Keratinocyte (primary cell): ENCODE data around the gene ZNF385A. TPM values are rescaled to one million over a fixed set of nuclear protein-coding genes. Genes with fewer than 3 reads are reported as not detected.

Experiments
- DNase-seq: peaks from one replicate; pipeline ENCODE4 v3.0.0-alpha.2; 2011; ENCODE audit warnings: low read depth, missing footprints, low spot score
- FAIRE-seq: peaks from 2 replicates; lab custom pipeline; 2011; peaks lifted over from hg19 to GRCh38; lab: Jason Lieb, UNC
- H2AFZ ChIP-seq: 2 replicates; pipeline ENCODE4 v1.6.0; 2012; ENCODE audit warnings: low read length, control low read depth, inconsistent platforms; ENCODE audit not compliant: control insufficient read depth
- H3K27ac ChIP-seq: 2 replicates; pipeline ENCODE4 v1.5.1; 2011; ENCODE audit warnings: low read length; ENCODE audit not compliant: control insufficient read depth, insufficient read depth
- H3K27me3 ChIP-seq: 3 replicates; pipeline ENCODE4 v1.6.0; 2011; ENCODE audit warnings: low read length; ENCODE audit not compliant: control insufficient read depth, insufficient read depth; ENCODE audit errors: extremely low read depth
- H3K36me3 ChIP-seq, 2 experiments: 2 replicates in 1 of 2; 3 replicates in 1 of 2; pipeline ENCODE4 v1.5.1; 2011; ENCODE audit warnings: low read length in 2 of 2, mild to moderate bottlenecking in 1 of 2; ENCODE audit not compliant: control insufficient read depth in 2 of 2, insufficient read depth in 2 of 2; ENCODE audit errors: extremely low read depth in 1 of 2
- H3K4me1 ChIP-seq: 3 replicates; pipeline ENCODE4 v1.5.1; 2011; ENCODE audit warnings: low read length; ENCODE audit not compliant: control insufficient read depth, insufficient read depth; ENCODE audit errors: extremely low read depth
- H3K4me2 ChIP-seq: 3 replicates; pipeline ENCODE4 v1.6.0; 2011; ENCODE audit warnings: low read depth, low read length; ENCODE audit not compliant: control insufficient read depth, insufficient read depth; ENCODE audit errors: extremely low read depth
- H3K4me3 ChIP-seq, 3 experiments: fragments of 200-600 bp in 1 of 3; sonication (generic) in 1 of 3; 2 replicates in 2 of 3; 3 replicates in 1 of 3; pipeline ENCODE4 v1.5.1; 2011 to 2016; ENCODE audit warnings: low read length in 3 of 3, mild to moderate bottlenecking in 3 of 3, control low read depth in 2 of 3, inconsistent platforms in 1 of 3, low read depth in 1 of 3, mixed read lengths in 1 of 3, mixed run types in 1 of 3, moderate library complexity in 1 of 3; ENCODE audit not compliant: control insufficient read depth in 2 of 3, insufficient read depth in 2 of 3; ENCODE audit errors: extremely low read depth in 1 of 3
- H3K79me2 ChIP-seq: 2 replicates; pipeline ENCODE4 v1.6.0; 2012; ENCODE audit warnings: low read length; ENCODE audit not compliant: control insufficient read depth, insufficient read depth
- H3K9ac ChIP-seq: 3 replicates; pipeline ENCODE4 v1.6.0; 2011; ENCODE audit warnings: low read length; ENCODE audit not compliant: control insufficient read depth, insufficient read depth; ENCODE audit errors: extremely low read depth
- H3K9me1 ChIP-seq: 3 replicates; pipeline ENCODE4 v1.6.0; 2011; ENCODE audit warnings: low read length; ENCODE audit not compliant: control insufficient read depth, insufficient read depth; ENCODE audit errors: extremely low read depth
- H3K9me3 ChIP-seq: 2 replicates; pipeline ENCODE4 v1.5.1; 2012; ENCODE audit warnings: low read depth, low read length; ENCODE audit not compliant: control insufficient read depth
- H4K20me1 ChIP-seq: 3 replicates; pipeline ENCODE4 v1.6.0; 2011; ENCODE audit warnings: low read length; ENCODE audit not compliant: control insufficient read depth, insufficient read depth; ENCODE audit errors: extremely low read depth
- EZH2 ChIP-seq: IDR thresholded peaks from one replicate; pipeline ENCODE4 v1.6.1; 2012; ENCODE audit warnings: inconsistent platforms, mild to moderate bottlenecking, low read length, moderate library complexity
- dilution Hi-C: fragments of 300-500 bp; cut with MboI; formaldehyde crosslinking; loops from one replicate; pipeline ENCODE4 v1.7.0; 2020; ENCODE audit warnings: low sequenced_read_pairs; ENCODE audit not compliant: extremely low pct_ligation_motif_present
- polyA plus RNA-seq, 5 experiments: library from polyadenylated mRNA; depleted of rRNA in 3 of 5; stranded (reverse) in 3 of 5; stranded (forward) in 1 of 5; unstranded in 1 of 5; fragments of >200 nt; gene quantifications; 1 replicate in 1 of 5; 2 replicates in 3 of 5; 3 replicates in 1 of 5; pipeline versions ENCODE4 v1.2.1 to v1.2.3, GENCODE V29; 2011 to 2012; ENCODE audit warnings: missing spikeins in 2 of 5, low read depth in 1 of 5, low replicate concordance in 1 of 5
- TF ChIP-seq, protein P1 (sequence below), 3 experiments: IDR thresholded peaks in 1 of 3; conservative IDR thresholded peaks in 1 of 3; optimal IDR thresholded peaks in 1 of 3; 2 replicates in 2 of 3; 3 replicates in 1 of 3; pipeline versions ENCODE3 to v1.5.1; 2011; ENCODE audit warnings: low read length in 3 of 3, mild to moderate bottlenecking in 3 of 3, moderate library complexity in 2 of 3, control low read depth in 1 of 3, inconsistent platforms in 1 of 3; ENCODE audit not compliant: insufficient read depth in 2 of 3; ENCODE audit errors: extremely low read depth in 1 of 3

The ZNF385A gene
- polyA plus RNA-seq, 1 donor (not counting 4 experiments of a cell fraction or from before 2014, with no cell fraction given), result 11.4 TPM

DNA sequence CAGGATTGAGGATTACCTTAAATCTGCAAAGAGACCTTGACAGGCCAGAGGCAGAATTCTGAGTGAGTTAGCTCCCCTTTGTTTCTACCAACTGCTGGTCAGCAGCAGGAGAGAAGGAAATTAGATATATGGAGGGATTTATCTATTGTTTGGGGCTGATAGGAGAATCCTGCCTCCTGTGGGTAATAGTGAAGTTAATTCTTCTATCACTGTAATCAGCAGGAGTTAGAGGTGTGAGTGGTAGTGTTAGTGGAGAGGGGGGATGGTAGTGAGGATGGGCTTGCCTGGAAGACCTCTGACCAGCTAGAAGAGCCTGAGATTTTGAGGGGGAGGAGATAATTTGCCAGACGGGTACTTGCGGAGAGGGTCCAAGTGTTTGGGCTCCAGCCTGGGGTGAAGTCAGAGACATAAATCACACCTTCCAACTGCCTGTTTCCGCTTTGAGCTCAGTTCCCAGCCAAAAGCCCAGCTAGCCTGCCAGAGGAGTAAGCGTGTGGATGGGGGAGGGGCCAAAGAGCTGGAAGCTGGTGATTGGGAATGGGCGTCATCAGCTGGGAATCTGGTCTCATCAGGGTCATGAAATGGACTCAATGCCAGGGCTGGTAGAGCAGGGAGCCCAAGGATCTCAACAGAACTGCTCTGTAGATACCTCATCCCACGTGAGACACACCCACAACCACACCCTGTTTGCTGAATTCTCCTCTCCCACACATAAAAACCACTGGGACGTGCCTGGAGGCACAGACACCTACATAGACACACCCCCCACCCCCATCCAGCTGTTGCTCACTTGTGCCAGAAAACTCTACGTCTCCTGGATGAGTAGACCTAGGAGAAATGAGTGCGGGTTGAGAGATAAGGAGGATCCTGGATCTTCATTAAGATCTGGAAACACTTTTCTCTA lies 47.6 kb upstream of the ZNF385A start:
- no peaks in the 10 kb centered on the region for H3K36me3 ChIP-seq
- DNase-seq (peak; percentile 100), FAIRE-seq (peak; percentile 83)
- peak overlapping the region; percentile 50 for H2AFZ ChIP-seq
- dilution Hi-C loops, result no loop called here
- H3K9ac ChIP-seq, result peak overlapping the region; percentile 72
- no peaks in the 10 kb centered on the region for H3K27me3 ChIP-seq
- peak overlapping the region; percentile 84 for H3K4me2 ChIP-seq
- no peaks in the 10 kb centered on the region for H3K9me3 ChIP-seq
- no peaks in the 10 kb centered on the region for H3K9me1 ChIP-seq
- H3K79me2 ChIP-seq, result no peaks in the 10 kb centered on the region
- no peak for TF ChIP-seq EZH2
- TF ChIP-seq, protein P1, sequence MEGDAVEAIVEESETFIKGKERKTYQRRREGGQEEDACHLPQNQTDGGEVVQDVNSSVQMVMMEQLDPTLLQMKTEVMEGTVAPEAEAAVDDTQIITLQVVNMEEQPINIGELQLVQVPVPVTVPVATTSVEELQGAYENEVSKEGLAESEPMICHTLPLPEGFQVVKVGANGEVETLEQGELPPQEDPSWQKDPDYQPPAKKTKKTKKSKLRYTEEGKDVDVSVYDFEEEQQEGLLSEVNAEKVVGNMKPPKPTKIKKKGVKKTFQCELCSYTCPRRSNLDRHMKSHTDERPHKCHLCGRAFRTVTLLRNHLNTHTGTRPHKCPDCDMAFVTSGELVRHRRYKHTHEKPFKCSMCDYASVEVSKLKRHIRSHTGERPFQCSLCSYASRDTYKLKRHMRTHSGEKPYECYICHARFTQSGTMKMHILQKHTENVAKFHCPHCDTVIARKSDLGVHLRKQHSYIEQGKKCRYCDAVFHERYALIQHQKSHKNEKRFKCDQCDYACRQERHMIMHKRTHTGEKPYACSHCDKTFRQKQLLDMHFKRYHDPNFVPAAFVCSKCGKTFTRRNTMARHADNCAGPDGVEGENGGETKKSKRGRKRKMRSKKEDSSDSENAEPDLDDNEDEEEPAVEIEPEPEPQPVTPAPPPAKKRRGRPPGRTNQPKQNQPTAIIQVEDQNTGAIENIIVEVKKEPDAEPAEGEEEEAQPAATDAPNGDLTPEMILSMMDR (optimal IDR thresholded peaks at IDR 0.05 in 1 of 3, IDR thresholded peaks at IDR 0.05 in 1 of 3, conservative IDR thresholded peaks at IDR 0.05 in 1 of 3; ENCODE audit: extremely low read depth in 1 of 3, insufficient read depth in 2 of 3, low read length in 3 of 3), result peak in 1 of 3 experiments; percentile 12
- H4K20me1 ChIP-seq, result no peaks in the 10 kb centered on the region
- H3K27ac ChIP-seq, result peak overlapping the region; percentile 92
- peak overlapping the region in 1 of 3 experiments; percentile 34 for H3K4me3 ChIP-seq
- H3K4me1 ChIP-seq, result peaks cover 53% of the 10 kb centered on the region

DNA sequence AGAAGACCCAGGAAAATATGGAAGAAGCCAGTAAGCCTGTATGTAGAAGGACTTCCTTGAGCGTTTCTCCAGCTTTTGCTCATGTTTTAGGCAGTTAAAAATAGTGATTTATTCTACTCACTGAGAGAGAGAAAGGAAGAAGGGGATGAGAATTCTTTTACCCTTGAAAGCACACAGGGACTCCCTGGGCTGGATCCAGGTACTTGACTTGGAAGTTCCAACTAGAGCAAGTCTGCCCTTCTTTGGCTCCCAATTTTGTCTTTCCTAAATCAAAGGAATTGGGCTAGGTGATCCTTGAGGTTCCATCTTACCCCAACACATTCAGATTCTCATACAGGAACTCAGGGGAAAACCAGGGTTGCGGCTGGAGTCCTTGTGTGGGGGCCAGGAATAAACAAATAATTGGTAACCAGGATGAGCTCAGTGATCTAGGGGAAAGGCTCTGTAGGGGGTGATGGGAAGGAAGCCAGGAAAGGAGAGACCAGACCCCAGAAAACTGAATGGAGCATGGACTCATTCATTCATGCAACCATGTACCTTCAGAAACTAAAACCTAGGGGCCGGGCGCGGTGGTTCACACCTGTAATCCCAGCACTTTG lies 46.0 kb upstream of the ZNF385A start:
- H3K4me3 ChIP-seq, result no peak overlapping the region
- H2AFZ ChIP-seq, result no peak overlapping the region
- H4K20me1 ChIP-seq, result no peaks in the 10 kb centered on the region
- no peaks in the 10 kb centered on the region for H3K36me3 ChIP-seq
- no peaks in the 10 kb centered on the region for H3K79me2 ChIP-seq
- no peak overlapping the region for H3K27ac ChIP-seq
- H3K9me3 ChIP-seq, result no peaks in the 10 kb centered on the region
- H3K27me3 ChIP-seq, result no peaks in the 10 kb centered on the region
- dilution Hi-C loops, result no loop called here
- H3K9ac ChIP-seq, result no peak overlapping the region
- no peak for TF ChIP-seq EZH2
- TF ChIP-seq, protein P1 (optimal IDR thresholded peaks at IDR 0.05 in 1 of 3, IDR thresholded peaks at IDR 0.05 in 1 of 3, conservative IDR thresholded peaks at IDR 0.05 in 1 of 3; ENCODE audit: extremely low read depth in 1 of 3, insufficient read depth in 2 of 3, low read length in 3 of 3), result no peak
- no peak overlapping the region for H3K4me2 ChIP-seq
- peaks cover 45% of the 10 kb centered on the region for H3K4me1 ChIP-seq
- no peak for DNase-seq
- H3K9me1 ChIP-seq, result no peaks in the 10 kb centered on the region
- FAIRE-seq, result no peak
